DOHH2 (cell line): ENCODE data around the gene PON2.

Source experiments
- H3F3A ChIP-seq: fragments of 200-600 bp; sonication (generic), shearing (Covaris generic); 2 replicates; pipeline ENCODE4 v1.6.0; 2016; ENCODE audit warnings: antibody characterized with exemption, mild to moderate bottlenecking; ENCODE audit not compliant: control insufficient read depth, insufficient read depth
- H3K27ac ChIP-seq: fragments of 200-600 bp; sonication (generic); 2 replicates; pipeline ENCODE4 v1.5.1; 2014; ENCODE audit warnings: low read depth, mild to moderate bottlenecking, low read length, moderate library complexity
- H3K27me3 ChIP-seq: fragments of 200-600 bp; sonication (generic); 2 replicates; pipeline ENCODE4 v1.6.1; 2014; ENCODE audit warnings: mild to moderate bottlenecking, low read length, mixed read lengths; ENCODE audit not compliant: control insufficient read depth
- H3K36me3 ChIP-seq: fragments of 200-600 bp; sonication (generic); 2 replicates; pipeline ENCODE4 v1.6.1; 2014; ENCODE audit warnings: mild to moderate bottlenecking, low read length, moderate library complexity, mixed read lengths; ENCODE audit not compliant: control insufficient read depth
- H3K4me1 ChIP-seq: fragments of 200-600 bp; sonication (generic); 2 replicates; pipeline ENCODE4 v1.6.1; 2014; ENCODE audit warnings: mild to moderate bottlenecking, low read length, mixed read lengths; ENCODE audit not compliant: control insufficient read depth
- H3K4me2 ChIP-seq: fragments of 200-600 bp; sonication (generic); 2 replicates; pipeline ENCODE4 v1.6.0; 2014; ENCODE audit warnings: mild to moderate bottlenecking, low read length, moderate library complexity
- H3K4me3 ChIP-seq: fragments of 200-600 bp; sonication (generic); 2 replicates; pipeline ENCODE4 v1.5.1; 2014; ENCODE audit warnings: mild to moderate bottlenecking, low read length, mixed read lengths
- H3K79me2 ChIP-seq: fragments of 200-600 bp; sonication (generic); 2 replicates; pipeline ENCODE4 v1.6.1; 2014; ENCODE audit warnings: mild to moderate bottlenecking, low read length, mixed read lengths; ENCODE audit not compliant: control insufficient read depth
- H3K9me2 ChIP-seq: fragments of 200-600 bp; sonication (generic); replicated peaks from 2 replicates; pipeline ENCODE4 v1.6.1; 2014; ENCODE audit warnings: mild to moderate bottlenecking, low read length, mixed read lengths; ENCODE audit not compliant: control insufficient read depth
- H3K9me3 ChIP-seq: fragments of 200-600 bp; sonication (generic); 2 replicates; pipeline ENCODE4 v1.6.1; 2014; ENCODE audit warnings: antibody characterized with exemption, low read length, mixed read lengths; ENCODE audit not compliant: control insufficient read depth, insufficient read depth
- H4K20me1 ChIP-seq: fragments of 200-600 bp; sonication (generic); 2 replicates; pipeline ENCODE4 v1.6.0; 2014; ENCODE audit warnings: low read depth, mild to moderate bottlenecking, antibody characterized with exemption, low read length, moderate library complexity; ENCODE audit not compliant: control insufficient read depth, insufficient read depth
- EZH2phosphoT487 ChIP-seq: fragments of 200-600 bp; sonication (generic); IDR thresholded peaks from 2 replicates; pipeline ENCODE4 v1.6.1; 2017; ENCODE audit warnings: borderline replicate concordance, mild to moderate bottlenecking, antibody characterized with exemption, low read length, moderate library complexity, mixed read lengths
- TF ChIP-seq, protein P1 (sequence below): fragments of 200-600 bp; sonication (generic); IDR thresholded peaks from one replicate; pipeline ENCODE4 v1.5.1; 2014; ENCODE audit warnings: antibody characterized with exemption, mild to moderate bottlenecking, low read depth, low read length; ENCODE audit not compliant: poor library complexity, severe bottlenecking

Gene PON2

DNA sequence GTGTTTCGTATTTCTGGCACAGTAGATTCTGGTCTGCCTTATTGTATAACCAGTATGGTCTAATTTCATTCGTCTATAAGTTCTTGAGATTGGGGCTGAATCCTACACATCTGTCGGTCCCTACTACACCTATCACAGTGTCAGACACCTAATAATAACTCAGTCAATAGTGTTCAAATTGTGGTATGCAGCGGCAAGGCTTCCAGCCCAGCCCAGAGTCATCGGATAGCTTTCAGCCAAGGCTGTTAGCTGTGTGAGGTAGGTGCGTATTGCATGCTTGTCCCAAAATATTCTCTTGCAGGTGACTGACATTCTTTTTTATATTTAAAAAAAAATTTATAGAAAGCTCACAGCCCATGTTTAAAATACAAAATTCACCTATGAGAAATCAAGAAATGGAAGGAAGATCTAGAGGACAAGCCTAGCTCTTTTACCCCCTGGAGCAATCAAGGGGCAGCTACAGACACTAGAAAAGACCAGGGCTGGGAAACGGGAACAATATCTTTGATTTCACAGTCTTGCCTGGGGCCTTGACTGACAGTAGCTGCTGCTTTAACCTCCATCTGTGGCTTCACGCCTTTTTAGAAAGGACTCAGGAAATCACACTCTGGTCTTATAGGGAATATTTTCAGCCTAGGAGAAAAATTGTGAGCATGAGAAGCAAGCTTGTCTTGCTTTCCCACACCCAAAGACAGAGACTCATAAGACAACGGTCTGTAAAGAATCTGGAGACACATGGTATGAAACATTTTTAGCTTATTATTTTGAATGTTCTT, 41.4 kb upstream of the PON2 start:
- Histone ChIP-seq H3F3A (no peaks in the 10 kb centered on the region), H3K36me3 (no peaks in the 10 kb centered on the region), H3K4me1 (no peaks in the 10 kb centered on the region), H3K9me2 (no peaks in the 10 kb centered on the region), H3K4me3 (no peak overlapping the region), H3K4me2 (no peak overlapping the region; the same call in 1 of the 2 replicates), H3K9me3 (no peaks in the 10 kb centered on the region), H4K20me1 (no peaks in the 10 kb centered on the region), H3K79me2 (no peaks in the 10 kb centered on the region), H3K27ac (no peak overlapping the region), H3K27me3 (no peaks in the 10 kb centered on the region)
- TF ChIP-seq, protein P1, sequence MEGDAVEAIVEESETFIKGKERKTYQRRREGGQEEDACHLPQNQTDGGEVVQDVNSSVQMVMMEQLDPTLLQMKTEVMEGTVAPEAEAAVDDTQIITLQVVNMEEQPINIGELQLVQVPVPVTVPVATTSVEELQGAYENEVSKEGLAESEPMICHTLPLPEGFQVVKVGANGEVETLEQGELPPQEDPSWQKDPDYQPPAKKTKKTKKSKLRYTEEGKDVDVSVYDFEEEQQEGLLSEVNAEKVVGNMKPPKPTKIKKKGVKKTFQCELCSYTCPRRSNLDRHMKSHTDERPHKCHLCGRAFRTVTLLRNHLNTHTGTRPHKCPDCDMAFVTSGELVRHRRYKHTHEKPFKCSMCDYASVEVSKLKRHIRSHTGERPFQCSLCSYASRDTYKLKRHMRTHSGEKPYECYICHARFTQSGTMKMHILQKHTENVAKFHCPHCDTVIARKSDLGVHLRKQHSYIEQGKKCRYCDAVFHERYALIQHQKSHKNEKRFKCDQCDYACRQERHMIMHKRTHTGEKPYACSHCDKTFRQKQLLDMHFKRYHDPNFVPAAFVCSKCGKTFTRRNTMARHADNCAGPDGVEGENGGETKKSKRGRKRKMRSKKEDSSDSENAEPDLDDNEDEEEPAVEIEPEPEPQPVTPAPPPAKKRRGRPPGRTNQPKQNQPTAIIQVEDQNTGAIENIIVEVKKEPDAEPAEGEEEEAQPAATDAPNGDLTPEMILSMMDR, result no peak
- no peak for TF ChIP-seq EZH2phosphoT487

DNA sequence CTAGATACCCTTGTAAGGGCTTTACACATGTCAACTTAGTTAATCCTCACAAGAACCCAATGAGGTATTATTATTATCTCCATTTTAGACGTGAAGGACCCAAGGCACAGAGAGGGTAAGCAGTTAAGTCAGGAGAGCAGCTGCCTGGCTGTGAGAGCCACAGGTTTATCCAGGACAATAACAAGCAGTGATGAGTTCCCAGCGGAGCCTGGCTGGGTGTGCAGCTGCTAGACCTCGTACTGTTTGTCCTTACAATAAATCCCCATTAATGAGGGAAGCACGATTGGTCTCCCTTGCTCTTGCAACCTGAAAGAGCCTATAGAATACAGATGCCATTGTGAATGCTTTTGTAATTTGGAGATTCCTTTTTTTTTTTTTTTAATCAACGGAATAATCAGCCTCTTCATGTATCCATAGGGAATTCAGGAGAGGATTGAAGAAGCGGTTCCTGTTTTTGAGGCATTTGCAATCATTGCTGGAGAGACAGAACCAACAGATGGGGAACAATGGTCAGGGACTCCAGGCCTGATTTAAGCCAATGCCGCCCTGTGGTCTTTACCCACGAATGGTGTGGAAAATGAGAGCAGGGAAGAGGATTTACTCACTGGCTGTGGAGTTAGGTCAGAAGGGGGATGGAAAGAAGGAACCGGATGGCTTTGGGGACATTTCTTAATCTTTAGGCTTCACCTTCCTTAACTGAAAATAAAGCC, 38.6 kb upstream of the PON2 start:
- TF ChIP-seq EZH2phosphoT487, result no peak
- TF ChIP-seq, protein P1, result no peak
- Histone ChIP-seq H3K79me2 (no peaks in the 10 kb centered on the region), H3K4me1 (no peaks in the 10 kb centered on the region), H3K4me3 (no peak overlapping the region), H3F3A (no peaks in the 10 kb centered on the region), H3K36me3 (no peaks in the 10 kb centered on the region), H3K27me3 (no peaks in the 10 kb centered on the region), H4K20me1 (no peaks in the 10 kb centered on the region), H3K9me2 (no peaks in the 10 kb centered on the region), H3K9me3 (no peaks in the 10 kb centered on the region), H3K27ac (no peak overlapping the region), H3K4me2 (no peak overlapping the region)

DNA sequence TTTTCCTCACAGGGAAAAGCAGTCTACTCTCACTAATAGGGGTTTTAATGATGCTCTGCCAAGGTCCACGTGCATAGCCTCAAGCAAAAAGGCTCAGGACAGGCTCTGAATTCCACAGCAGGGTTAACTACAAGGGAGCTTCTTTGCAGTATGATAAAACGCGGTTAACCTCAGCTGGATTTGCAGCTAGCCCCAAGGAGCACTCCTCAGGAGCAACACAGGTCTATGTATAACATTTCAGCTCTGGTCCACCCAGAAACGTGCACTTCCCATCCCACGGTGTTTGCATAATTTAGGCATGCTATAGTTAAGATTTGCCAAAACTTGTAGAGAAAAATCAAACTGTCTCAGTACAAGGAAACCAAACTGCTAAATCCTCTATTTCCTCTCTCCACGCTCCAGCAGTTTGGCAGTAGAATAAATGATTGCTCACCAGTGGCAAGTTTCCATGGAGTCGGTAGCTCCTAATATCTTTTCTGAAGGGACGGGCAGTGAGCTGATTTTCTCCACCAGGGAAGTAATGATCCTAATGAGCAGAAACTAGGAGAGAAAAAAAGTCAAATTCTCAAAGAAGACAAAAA, 37.8 kb upstream of the PON2 start:
- H3K9me3 ChIP-seq, result no peaks in the 10 kb centered on the region
- H3K4me3 ChIP-seq, result no peak overlapping the region
- no peaks in the 10 kb centered on the region for H3K36me3 ChIP-seq
- H3K4me2 ChIP-seq, result no peak overlapping the region
- TF ChIP-seq, protein P1, result no peak
- TF ChIP-seq EZH2phosphoT487, result no peak
- H4K20me1 ChIP-seq, result no peaks in the 10 kb centered on the region
- no peaks in the 10 kb centered on the region for H3K9me2 ChIP-seq
- no peaks in the 10 kb centered on the region for H3K27me3 ChIP-seq
- H3K4me1 ChIP-seq, result no peaks in the 10 kb centered on the region
- H3K79me2 ChIP-seq, result no peaks in the 10 kb centered on the region
- H3K27ac ChIP-seq, result no peak overlapping the region
- no peaks in the 10 kb centered on the region for H3F3A ChIP-seq
